HG02623 (cell line): ENCODE data around the gene NLRP3.
A peak's percentile ranks its signal among the peaks of the same experiment; 100 is the strongest.
"Not testable (repeated sequence)": the region's sequence is repeated elsewhere in the genome, so short reads cannot be mapped to it uniquely, and the experiment has no call there.

ENCODE experiments used
- ATAC-seq: cut with Tn5 transposase; IDR thresholded peaks from one replicate; pipeline ENCODE4 v1.9.1; 2021; ENCODE audit warnings: moderate library complexity; ENCODE audit not compliant: unreplicated experiment

The NLRP3 gene

GRCh38 chr1:247468481-247469140, 52.6 kb downstream of the NLRP3 start:
- no peak for ATAC-seq

GRCh38 chr1:247469141-247469535, 53.2 kb downstream of the NLRP3 start:
- ATAC-seq: no peak

- not testable (repeated sequence) for ATAC-seq
These were observed 55.0 kb downstream of the NLRP3 start for GRCh38 chr1:247470942-247471429.

- no peak for ATAC-seq
These were observed 55.6 kb downstream of the NLRP3 start for GRCh38 chr1:247471445-247472016.

GRCh38 chr1:247472035-247472434, 56.1 kb downstream of the NLRP3 start:
- ATAC-seq: no peak

GRCh38 chr1:247474367-247474766, 58.4 kb downstream of the NLRP3 start:
- ATAC-seq: no peak

GRCh38 chr1:247475793-247476192, 59.8 kb downstream of the NLRP3 start:
- ATAC-seq: no peak

- not testable (repeated sequence) for ATAC-seq
These were observed 60.5 kb downstream of the NLRP3 start for GRCh38 chr1:247476328-247477058.

- ATAC-seq: no peak
These were observed 66.8 kb downstream of the NLRP3 start for GRCh38 chr1:247482747-247483146.

- peak; percentile 68 for ATAC-seq
These were observed 71.1 kb downstream of the NLRP3 start for GRCh38 chr1:247487057-247487456.

- no peak for ATAC-seq
These were observed 75.4 kb downstream of the NLRP3 start for GRCh38 chr1:247491328-247491727.

- ATAC-seq: no peak
These were observed 77.1 kb downstream of the NLRP3 start for GRCh38 chr1:247493106-247493505.

GRCh38 chr1:247494767-247495166, 78.8 kb downstream of the NLRP3 start:
- no peak for ATAC-seq

- no peak for ATAC-seq
These were observed 80.8 kb downstream of the NLRP3 start for GRCh38 chr1:247496581-247497285.
